ENCODE results near the gene B3GALNT1.

B3GALNT1 gene

GRCh38 chr3:161104561-161105551 lies at the start of gene B3GALNT1:
Gene B3GALNT1, minus strand, starts transcription at chr3:161105349. Its CDS starts 18,595 bp downstream, at chr3:161086754.
- DNase-seq (ENCODE audit: low spot score), result peak; percentile 33
- H3K27ac ChIP-seq, result peak within 1 kb of the TSS; percentile 70
- no peak for TF ChIP-seq CTCF (conservative IDR thresholded peaks at IDR 0.05; ENCODE audit: low read depth)
- POLR2A ChIA-PET (ENCODE audit: low non-redundant PET), result no interaction called here
- CTCF ChIA-PET, result interaction anchor here (0.7 kb wide), 1 partner anchor 483 kb away, joined by 3 read pairs; no protein-coding TSS in a partner anchor

- CTCF ChIA-PET, result no interaction called here
- TF ChIP-seq CTCF (conservative IDR thresholded peaks at IDR 0.05; ENCODE audit: low read depth), result no peak
- no peak for DNase-seq (ENCODE audit: low spot score)
- POLR2A ChIA-PET (ENCODE audit: low non-redundant PET), result no interaction called here
- no peak overlapping the region for H3K27ac ChIP-seq
These were observed 48.3 kb upstream of the B3GALNT1 start for GRCh38 chr3:161153480-161153879.

- CTCF ChIA-PET, result interaction anchor here (0.5 to 0.6 kb wide), 2 partner anchors 706 to 1373 kb away, joined by 3 to 4 read pairs; no protein-coding TSS in a partner anchor
- DNase-seq (ENCODE audit: low spot score), result no peak
- POLR2A ChIA-PET (ENCODE audit: low non-redundant PET), result no interaction called here
- no peak for TF ChIP-seq CTCF (conservative IDR thresholded peaks at IDR 0.05; ENCODE audit: low read depth)
- H3K27ac ChIP-seq, result no peak overlapping the region
These were observed 44.9 kb upstream of the B3GALNT1 start for GRCh38 chr3:161150001-161150525.

- ChIA-PET CTCF (interaction anchor here (0.5 to 0.6 kb wide), 3 partner anchors 38 to 1372 kb away, joined by 3 to 4 read pairs (median 3); no protein-coding TSS in a partner anchor), POLR2A (ENCODE audit: low non-redundant PET) (no interaction called here)
- H3K27ac ChIP-seq, result no peak overlapping the region
- DNase-seq (ENCODE audit: low spot score), result no peak
- TF ChIP-seq CTCF (conservative IDR thresholded peaks at IDR 0.05; ENCODE audit: low read depth), result no peak
These were observed 44.4 kb upstream of the B3GALNT1 start for GRCh38 chr3:161149529-161149928.

- no peak overlapping the region for H3K27ac ChIP-seq
- ChIA-PET POLR2A (ENCODE audit: low non-redundant PET) (no interaction called here), CTCF (interaction anchor here (0.5 to 0.6 kb wide), 2 partner anchors 37 to 1372 kb away, joined by 3 read pairs; no protein-coding TSS in a partner anchor)
- no peak for DNase-seq (ENCODE audit: low spot score)
- TF ChIP-seq CTCF (conservative IDR thresholded peaks at IDR 0.05; ENCODE audit: low read depth), result no peak
These were observed 43.8 kb upstream of the B3GALNT1 start for GRCh38 chr3:161148832-161149475.

- ChIA-PET CTCF (no interaction called here), POLR2A (ENCODE audit: low non-redundant PET) (no interaction called here)
- TF ChIP-seq CTCF (conservative IDR thresholded peaks at IDR 0.05; ENCODE audit: low read depth), result no peak
- no peak for DNase-seq (ENCODE audit: low spot score)
- no peak overlapping the region for H3K27ac ChIP-seq
These were observed 37.3 kb upstream of the B3GALNT1 start for GRCh38 chr3:161142486-161142885.
